Mesothelial cell of epicardium (in vitro differentiated cells): ENCODE results near the gene NDUFA12. TPM values are rescaled to one million over a fixed set of nuclear protein-coding genes. Genes with fewer than 3 reads are reported as not detected.

Source experiments
- DNase-seq, 2 experiments: peaks; one replicate each; pipeline ENCODE4 v3.0.0; 2021; ENCODE audit warnings: low spot score in 2 of 2; ENCODE audit not compliant: unreplicated experiment in 2 of 2
- H3K27ac Mint-ChIP-seq: 2 replicates; pipeline ENCODE4 v1.8.0; 2021; ENCODE audit warnings: mixed read lengths
- H3K27me3 Mint-ChIP-seq: 2 replicates; pipeline ENCODE4 v1.8.0; 2021; ENCODE audit warnings: low read depth, mixed read lengths
- H3K36me3 Mint-ChIP-seq: 2 replicates; pipeline ENCODE4 v1.8.0; 2021; ENCODE audit warnings: mixed read lengths
- H3K4me1 Mint-ChIP-seq: 2 replicates; pipeline ENCODE4 v1.8.0; 2021; ENCODE audit warnings: mixed read lengths
- H3K4me3 Mint-ChIP-seq: 2 replicates; pipeline ENCODE4 v1.8.0; 2021; ENCODE audit warnings: mild to moderate bottlenecking, moderate library complexity, mixed read lengths
- H3K9me3 Mint-ChIP-seq: 2 replicates; pipeline ENCODE4 v1.8.0; 2021; ENCODE audit warnings: mixed read lengths
- CTCF ChIP-seq: fragments of 200-600 bp; sonication (generic); IDR thresholded peaks from one replicate; pipeline ENCODE4 v1.5.0; 2021; ENCODE audit warnings: antibody characterized with exemption; ENCODE audit not compliant: unreplicated experiment
- total RNA-seq: library from RNA; stranded (reverse); gene quantifications from 3 replicates; pipeline ENCODE4 v1.2.1, GENCODE V29; 2021

The NDUFA12 gene
- total RNA-seq, 1 donor from 2014 or later = 63.4 TPM

- Mint-ChIP-seq H3K4me1 (peaks cover 9% of the 10 kb centered on the region), H3K27me3 (no peaks in the 10 kb centered on the region), H3K27ac (peak overlapping the region; percentile 23), H3K9me3 (peaks cover 4% of the 10 kb centered on the region), H3K36me3 (peaks cover 17% of the 10 kb centered on the region), H3K4me3 (no peak overlapping the region)
- TF ChIP-seq CTCF = no peak
- DNase-seq = no peak
Measured at GRCh38 chr12:94972795-94973194, 30.7 kb downstream of the NDUFA12 start.

GRCh38 chr12:94971923-94972322, 31.6 kb downstream of the NDUFA12 start:
- no peak for TF ChIP-seq CTCF
- no peak for DNase-seq
- Mint-ChIP-seq H3K4me1 (peaks cover 8% of the 10 kb centered on the region), H3K27ac (peak overlapping the region; percentile 43), H3K4me3 (no peak overlapping the region), H3K9me3 (peaks cover 4% of the 10 kb centered on the region), H3K27me3 (no peaks in the 10 kb centered on the region), H3K36me3 (peaks cover 17% of the 10 kb centered on the region)

- Mint-ChIP-seq H3K27me3 (no peaks in the 10 kb centered on the region), H3K27ac (no peak overlapping the region), H3K4me3 (no peak overlapping the region), H3K4me1 (peaks cover 8% of the 10 kb centered on the region), H3K9me3 (peaks cover 4% of the 10 kb centered on the region), H3K36me3 (peaks cover 17% of the 10 kb centered on the region)
- no peak for TF ChIP-seq CTCF
- no peak for DNase-seq
Measured at GRCh38 chr12:94970560-94970959, 32.9 kb downstream of the NDUFA12 start.

GRCh38 chr12:94969424-94969823, 34.1 kb downstream of the NDUFA12 start:
- Mint-ChIP-seq H3K27ac (no peak overlapping the region), H3K36me3 (peaks cover 14% of the 10 kb centered on the region), H3K4me3 (no peak overlapping the region), H3K9me3 (peaks cover 2% of the 10 kb centered on the region), H3K4me1 (peaks cover 8% of the 10 kb centered on the region), H3K27me3 (no peaks in the 10 kb centered on the region)
- DNase-seq = no peak
- no peak for TF ChIP-seq CTCF

GRCh38 chr12:94965982-94966630, 37.4 kb downstream of the NDUFA12 start:
- DNase-seq = no peak
- no peak overlapping the region for H3K27ac Mint-ChIP-seq
- H3K4me3 Mint-ChIP-seq = no peak overlapping the region
- peaks cover 6% of the 10 kb centered on the region for H3K36me3 Mint-ChIP-seq
- H3K27me3 Mint-ChIP-seq = no peaks in the 10 kb centered on the region
- H3K4me1 Mint-ChIP-seq = peaks cover 2% of the 10 kb centered on the region
- H3K9me3 Mint-ChIP-seq = no peaks in the 10 kb centered on the region
- no peak for TF ChIP-seq CTCF
